Mucosa of stomach (tissue), 1 donor: ENCODE results near the gene ROBO1.

Experiments used
- H3K27me3 ChIP-seq: one replicate; pipeline ENCODE4 v1.7.0; 2013; ENCODE audit warnings: mild to moderate bottlenecking, low read length; ENCODE audit not compliant: control insufficient read depth, insufficient read depth
- H3K36me3 ChIP-seq: one replicate; pipeline ENCODE4 v1.7.0; 2013; ENCODE audit warnings: low read length; ENCODE audit not compliant: control insufficient read depth, insufficient read depth
- H3K4me1 ChIP-seq: one replicate; pipeline ENCODE4 v1.7.0; 2013; ENCODE audit warnings: mild to moderate bottlenecking, low read length; ENCODE audit not compliant: control insufficient read depth, insufficient read depth
- H3K4me3 ChIP-seq: one replicate; pipeline ENCODE4 v1.7.0; 2013; ENCODE audit warnings: low read length
- H3K9ac ChIP-seq: one replicate; pipeline ENCODE4 v1.7.0; 2013; ENCODE audit warnings: mild to moderate bottlenecking, low read length, moderate library complexity
- H3K9me3 ChIP-seq: one replicate; pipeline ENCODE4 v1.7.0; 2013; ENCODE audit warnings: mild to moderate bottlenecking, low read length, moderate library complexity; ENCODE audit not compliant: control insufficient read depth
- donor health status: Pancreatic carcinoma.

Gene ROBO1

DNA sequence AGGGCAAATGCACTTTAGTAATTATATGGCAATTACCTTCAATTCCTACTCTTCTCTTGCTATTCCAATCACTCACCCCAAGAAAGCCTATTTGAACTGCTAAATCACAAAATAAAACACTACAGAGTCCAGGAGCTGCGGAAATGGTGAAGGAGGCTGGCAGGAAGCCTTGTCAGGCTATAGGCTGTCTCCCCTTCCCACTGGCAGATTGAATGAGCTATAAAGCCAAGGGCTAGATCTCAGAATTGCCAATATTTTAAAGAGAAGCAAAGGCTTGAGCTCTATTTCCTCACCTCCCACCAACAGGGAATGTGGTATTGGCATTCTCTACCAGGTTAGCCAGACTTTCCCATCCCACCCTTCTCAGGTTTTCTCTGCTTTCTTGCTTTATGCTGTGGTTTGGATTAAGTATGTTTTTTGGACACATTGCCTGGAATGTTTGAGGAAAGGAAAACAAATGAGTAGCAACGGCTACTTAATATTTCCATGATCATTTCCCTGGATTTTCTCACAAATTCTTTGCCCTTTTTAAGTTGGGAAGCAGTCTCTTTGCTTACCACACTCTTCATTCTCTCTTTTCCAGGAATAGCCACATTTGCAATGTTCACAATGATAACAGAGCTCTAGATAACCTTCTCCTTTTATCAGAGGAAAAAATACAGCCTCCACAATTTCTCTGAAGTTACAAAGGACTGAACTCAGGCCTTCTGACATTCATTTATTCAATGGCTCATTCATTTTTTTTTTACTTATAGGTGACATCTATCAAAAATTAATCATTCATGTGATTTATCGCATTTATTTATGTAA is 1125.4 kb downstream of the ROBO1 start:
- Histone ChIP-seq H3K36me3 (no peaks in the 10 kb centered on the region), H3K4me1 (no peaks in the 10 kb centered on the region), H3K4me3 (no peak overlapping the region)

DNA sequence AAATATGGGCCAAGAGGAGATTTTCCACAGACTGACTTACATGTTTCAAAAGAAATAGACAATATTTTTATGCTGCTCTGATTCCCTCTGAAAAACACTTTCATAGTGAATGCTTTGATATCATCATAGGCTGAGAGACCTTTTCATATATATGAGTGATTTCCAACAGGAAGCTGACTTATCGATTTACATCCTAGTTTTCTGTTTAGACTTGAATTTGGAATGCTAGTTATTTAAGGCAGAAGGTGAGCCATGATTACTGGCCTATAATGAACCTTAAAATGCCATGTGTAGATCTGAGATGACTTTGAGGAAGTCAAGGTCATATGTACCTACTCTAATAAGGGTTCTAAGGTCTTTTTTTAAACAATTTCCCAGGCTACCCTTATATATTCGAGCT is 1126.1 kb downstream of the ROBO1 start:
- H3K27me3 ChIP-seq = no peaks in the 10 kb centered on the region
- H3K4me3 ChIP-seq = no peak overlapping the region
- H3K4me1 ChIP-seq = no peaks in the 10 kb centered on the region
- H3K9me3 ChIP-seq = no peaks in the 10 kb centered on the region
- H3K9ac ChIP-seq = no peak overlapping the region
- no peaks in the 10 kb centered on the region for H3K36me3 ChIP-seq

More for the DNA sequence above, 1125.4 kb downstream of the ROBO1 start:
- H3K27me3 ChIP-seq = no peaks in the 10 kb centered on the region
- no peak overlapping the region for H3K9ac ChIP-seq
- no peaks in the 10 kb centered on the region for H3K9me3 ChIP-seq

DNA sequence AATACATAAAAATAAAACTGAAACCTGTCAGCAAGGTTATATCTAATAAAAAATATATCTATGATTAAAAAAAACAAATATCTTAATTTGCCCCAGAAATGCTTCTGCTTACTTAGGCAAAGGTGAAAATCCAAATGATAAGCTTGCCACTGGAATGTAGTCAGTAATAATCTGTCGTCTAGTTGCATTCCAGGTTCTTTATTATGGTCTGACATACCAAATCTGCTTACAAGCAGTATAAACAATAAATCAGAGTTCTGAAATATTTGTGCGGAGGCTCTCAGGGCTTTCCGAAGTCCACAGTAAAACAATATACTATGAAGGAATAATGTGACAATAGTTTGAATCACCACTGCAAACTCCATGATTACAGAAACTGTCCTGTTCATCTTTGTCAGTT is 1133.5 kb downstream of the ROBO1 start:
- H3K27me3 ChIP-seq = no peaks in the 10 kb centered on the region
- H3K4me1 ChIP-seq = no peaks in the 10 kb centered on the region
- H3K9me3 ChIP-seq = no peaks in the 10 kb centered on the region
- H3K4me3 ChIP-seq = no peak overlapping the region
- no peak overlapping the region for H3K9ac ChIP-seq
- H3K36me3 ChIP-seq = no peaks in the 10 kb centered on the region

DNA sequence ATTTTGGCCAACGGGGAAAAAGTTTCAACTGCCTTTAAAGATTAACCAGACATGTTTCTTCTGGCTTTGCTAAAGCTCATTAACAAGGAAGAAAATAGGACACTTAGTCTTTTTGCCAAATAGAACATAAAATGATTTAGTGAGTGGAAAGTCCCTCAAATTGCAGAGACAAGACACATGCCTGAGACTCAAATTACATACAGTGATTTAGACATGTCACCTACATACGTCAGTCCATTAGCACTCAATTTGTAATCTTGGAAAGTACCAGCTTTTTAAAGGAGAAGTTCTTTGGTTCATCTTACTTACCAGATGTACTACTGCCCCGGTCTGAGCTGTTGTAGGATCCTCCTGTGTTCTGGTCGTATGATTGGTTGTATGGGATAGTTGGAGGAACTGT is 1134.2 kb downstream of the ROBO1 start:
- Histone ChIP-seq H3K27me3 (no peaks in the 10 kb centered on the region), H3K4me1 (no peaks in the 10 kb centered on the region), H3K9ac (no peak overlapping the region), H3K36me3 (no peaks in the 10 kb centered on the region), H3K4me3 (no peak overlapping the region), H3K9me3 (no peaks in the 10 kb centered on the region)

DNA sequence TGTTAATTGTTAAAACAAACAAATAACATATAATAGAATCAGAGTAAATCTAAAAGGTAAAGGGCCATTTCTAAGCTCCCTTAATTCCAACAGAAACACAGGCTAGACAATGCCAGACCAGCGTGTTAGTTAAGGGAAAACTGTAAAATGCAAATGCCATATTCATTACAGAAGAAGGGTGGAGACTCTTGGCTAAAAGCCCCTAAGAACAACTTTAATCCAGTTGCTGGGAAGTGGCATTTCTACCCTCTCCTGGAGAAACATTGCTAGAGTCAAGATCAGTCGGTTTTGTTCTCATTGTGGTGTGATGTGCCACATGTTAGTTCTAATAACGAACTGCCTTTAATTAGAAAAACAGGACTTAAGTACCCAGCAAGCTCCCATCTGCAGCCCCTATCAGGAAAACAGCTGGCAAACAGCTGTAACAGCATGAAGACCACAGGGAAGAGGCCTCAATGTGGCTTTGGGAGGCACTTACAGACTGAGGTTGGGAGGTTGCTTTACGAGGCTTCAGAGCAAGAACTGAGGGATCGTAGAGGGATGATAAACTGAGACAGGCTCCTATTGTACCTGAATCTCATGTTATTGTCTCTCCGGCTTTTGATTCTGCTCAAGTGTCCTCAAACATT is 1134.8 kb downstream of the ROBO1 start:
- Histone ChIP-seq H3K36me3 (no peaks in the 10 kb centered on the region), H3K9ac (no peak overlapping the region), H3K4me3 (no peak overlapping the region), H3K4me1 (no peaks in the 10 kb centered on the region), H3K9me3 (no peaks in the 10 kb centered on the region), H3K27me3 (no peaks in the 10 kb centered on the region)

DNA sequence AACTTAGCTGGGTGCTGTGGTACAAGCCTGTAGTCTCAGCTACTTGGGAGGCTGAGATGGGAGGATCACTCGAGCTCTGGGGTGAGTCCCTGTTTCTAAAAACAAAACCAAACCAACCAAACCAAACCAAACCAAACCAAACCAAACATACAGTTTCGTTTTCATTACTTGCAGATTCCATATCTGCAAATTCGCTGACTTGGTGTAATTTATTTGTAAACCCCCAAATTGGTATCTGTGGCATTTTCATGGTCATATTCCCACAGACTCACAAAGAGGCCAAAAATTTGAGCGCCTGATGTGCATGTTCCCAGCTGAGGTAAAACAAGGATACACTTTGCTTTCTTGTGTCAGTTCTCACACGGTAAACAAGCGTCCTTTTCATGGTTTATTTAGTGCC is 1138.3 kb downstream of the ROBO1 start:
- Histone ChIP-seq H3K27me3 (no peaks in the 10 kb centered on the region), H3K36me3 (no peaks in the 10 kb centered on the region), H3K4me3 (no peak overlapping the region), H3K9ac (no peak overlapping the region), H3K9me3 (no peaks in the 10 kb centered on the region), H3K4me1 (no peaks in the 10 kb centered on the region)

DNA sequence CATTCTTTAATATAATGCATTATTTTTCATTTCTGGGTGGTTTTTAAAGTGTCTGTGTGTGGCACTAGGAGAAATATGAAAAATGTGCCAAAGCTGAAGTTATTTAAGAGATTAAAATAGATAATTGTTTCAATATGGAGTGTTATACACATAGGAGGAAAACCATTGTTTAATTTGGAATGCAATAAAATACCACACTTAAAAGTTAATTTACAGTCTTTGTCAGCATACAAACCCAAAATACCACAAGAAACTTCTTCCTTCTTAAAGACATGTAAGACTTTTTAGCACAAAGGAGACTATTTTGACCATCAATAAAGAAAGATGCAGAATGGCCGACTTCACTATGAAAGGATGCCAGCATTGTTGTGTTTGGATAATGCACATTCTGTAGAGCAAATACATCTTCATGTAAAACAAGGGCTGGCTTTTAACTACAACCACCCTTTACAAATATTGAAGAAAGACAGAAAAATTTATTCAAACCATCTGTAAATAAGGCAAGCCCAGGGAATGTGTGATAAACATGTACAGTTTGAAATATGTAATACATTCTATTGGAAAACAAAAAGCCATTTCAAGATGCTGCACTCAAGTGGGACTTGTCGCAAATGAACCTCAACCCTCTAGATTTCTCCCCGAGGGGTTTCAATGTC is 1146.6 kb downstream of the ROBO1 start:
- Histone ChIP-seq H3K9me3 (no peaks in the 10 kb centered on the region), H3K27me3 (no peaks in the 10 kb centered on the region), H3K4me3 (no peak overlapping the region), H3K36me3 (no peaks in the 10 kb centered on the region), H3K4me1 (no peaks in the 10 kb centered on the region), H3K9ac (no peak overlapping the region)

DNA sequence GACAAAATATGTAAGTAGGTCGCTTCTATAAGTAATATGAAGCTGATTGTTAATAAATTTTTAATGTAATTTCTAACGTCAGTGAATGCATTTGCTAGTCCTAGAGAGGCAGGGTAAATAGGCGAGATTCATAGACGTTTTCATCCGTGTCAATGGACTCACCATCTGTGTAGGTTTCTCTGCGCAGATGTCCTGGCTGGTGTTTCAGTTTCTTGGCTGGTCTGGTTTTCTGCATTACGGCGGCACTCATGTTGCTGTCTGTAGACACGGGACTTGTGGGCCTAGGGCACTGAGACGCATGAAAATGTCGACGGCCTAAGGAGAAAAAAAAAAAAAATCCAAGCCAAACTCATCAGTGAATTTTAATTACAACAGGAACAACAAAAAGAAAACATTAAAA is 1153.3 kb downstream of the ROBO1 start:
- H3K9me3 ChIP-seq = no peaks in the 10 kb centered on the region
- no peak overlapping the region for H3K9ac ChIP-seq
- H3K36me3 ChIP-seq = no peaks in the 10 kb centered on the region
- no peaks in the 10 kb centered on the region for H3K27me3 ChIP-seq
- no peak overlapping the region for H3K4me3 ChIP-seq
- H3K4me1 ChIP-seq = no peaks in the 10 kb centered on the region

DNA sequence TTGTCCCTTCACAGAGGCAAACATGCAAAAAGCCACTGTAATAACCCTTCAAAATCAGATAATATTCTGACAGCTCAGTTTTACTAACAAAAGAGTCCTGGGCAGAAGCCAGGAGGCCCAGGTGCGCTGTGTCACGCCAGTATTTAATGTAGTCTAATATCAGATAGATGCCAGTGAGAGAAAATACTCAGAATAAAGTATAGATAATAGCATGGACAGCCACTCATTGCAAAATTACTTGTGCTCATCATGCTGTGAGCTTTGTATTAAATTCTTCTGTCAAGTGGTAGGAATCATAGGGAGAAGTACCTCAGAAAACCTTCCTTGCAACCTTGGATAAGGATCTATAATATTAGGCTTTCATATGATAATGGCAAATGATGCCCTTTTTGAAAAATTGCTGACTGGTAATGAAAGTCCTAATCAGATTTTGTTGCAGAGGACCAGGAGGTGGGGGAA is 1154.3 kb downstream of the ROBO1 start:
- Histone ChIP-seq H3K9me3 (no peaks in the 10 kb centered on the region), H3K36me3 (no peaks in the 10 kb centered on the region), H3K4me3 (no peak overlapping the region), H3K27me3 (no peaks in the 10 kb centered on the region), H3K4me1 (no peaks in the 10 kb centered on the region), H3K9ac (no peak overlapping the region)

DNA sequence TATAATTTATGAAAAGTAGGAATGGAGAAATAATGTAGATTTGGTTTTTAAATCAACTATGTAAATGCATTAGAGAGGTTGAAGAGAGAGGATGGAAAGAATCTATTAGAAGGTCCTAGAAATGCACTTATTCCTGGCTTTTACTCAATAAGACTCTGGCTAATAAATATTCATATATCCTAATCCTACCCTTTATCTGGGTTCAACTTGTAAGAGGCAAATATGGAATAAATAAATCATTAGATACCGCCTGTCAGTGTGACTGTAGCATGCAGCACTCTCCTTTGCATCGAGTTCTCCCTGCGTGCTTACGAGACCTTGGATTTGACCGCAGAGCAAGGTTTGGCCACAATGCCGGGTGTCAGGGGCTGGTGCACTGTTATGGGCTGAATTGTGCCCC is 1156.5 kb downstream of the ROBO1 start:
- Histone ChIP-seq H3K36me3 (no peaks in the 10 kb centered on the region), H3K9ac (no peak overlapping the region), H3K4me3 (no peak overlapping the region), H3K9me3 (no peaks in the 10 kb centered on the region), H3K27me3 (no peaks in the 10 kb centered on the region), H3K4me1 (no peaks in the 10 kb centered on the region)

DNA sequence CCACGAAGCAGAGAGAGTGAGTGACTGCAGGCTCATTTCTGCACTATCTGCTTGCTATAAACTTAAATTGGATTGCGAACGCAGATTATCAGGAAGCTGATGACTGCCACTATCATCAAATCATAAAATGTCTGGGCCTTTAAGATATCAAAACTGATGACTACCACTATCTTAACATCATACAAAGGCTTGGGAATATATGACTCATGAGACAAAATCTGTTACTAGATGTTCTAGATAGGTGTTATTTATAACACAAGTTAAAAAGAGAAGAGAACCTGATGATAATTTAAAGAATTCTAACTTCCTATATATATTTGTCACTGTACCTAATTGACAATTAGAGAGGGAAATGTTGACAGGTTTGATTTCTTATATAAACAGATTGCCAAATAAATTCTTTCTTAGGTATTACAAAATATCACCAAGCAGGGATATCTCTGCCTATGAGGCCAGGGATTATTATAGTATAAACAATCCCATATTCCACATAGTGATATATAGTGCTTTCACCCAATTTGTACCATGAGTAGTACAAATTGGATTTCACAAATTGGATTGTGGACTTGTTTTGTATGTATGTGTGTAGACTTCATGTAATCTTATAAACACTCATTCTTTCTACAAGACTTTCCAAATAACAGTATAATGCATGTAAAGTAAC is 1157.2 kb downstream of the ROBO1 start:
- no peak overlapping the region for H3K9ac ChIP-seq
- no peaks in the 10 kb centered on the region for H3K9me3 ChIP-seq
- H3K27me3 ChIP-seq = no peaks in the 10 kb centered on the region
- H3K4me3 ChIP-seq = no peak overlapping the region
- no peaks in the 10 kb centered on the region for H3K4me1 ChIP-seq
- H3K36me3 ChIP-seq = no peaks in the 10 kb centered on the region

DNA sequence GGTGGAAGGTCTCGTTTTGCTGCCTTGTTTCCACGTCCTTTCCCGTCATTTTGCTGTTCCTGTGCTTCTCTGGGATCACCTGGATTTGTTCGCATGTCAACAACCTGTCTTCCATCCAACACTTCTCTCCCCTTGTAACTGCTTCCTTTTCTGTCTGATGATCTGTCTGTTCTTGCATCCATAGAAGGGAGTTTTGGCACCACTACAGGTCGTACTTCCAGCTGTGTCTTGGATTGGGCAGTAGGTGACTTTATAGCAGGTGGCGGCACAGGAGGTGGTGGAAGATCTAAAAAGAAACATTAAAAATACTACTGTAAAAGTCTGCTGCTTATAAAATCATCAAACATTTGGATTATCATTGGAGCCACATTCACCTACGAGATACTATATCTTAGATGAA is 1161.0 kb downstream of the ROBO1 start:
- Histone ChIP-seq H3K9ac (no peak overlapping the region), H3K36me3 (no peaks in the 10 kb centered on the region), H3K4me3 (no peak overlapping the region), H3K9me3 (no peaks in the 10 kb centered on the region), H3K27me3 (no peaks in the 10 kb centered on the region), H3K4me1 (no peaks in the 10 kb centered on the region)
